ENCODE data around the gene VAV3. TPM values are rescaled to one million over a fixed set of nuclear protein-coding genes. Genes with fewer than 3 reads are reported as not detected.

VAV3 gene
- total RNA-seq, 1 experiment from 2014 or later, result not detected

DNA sequence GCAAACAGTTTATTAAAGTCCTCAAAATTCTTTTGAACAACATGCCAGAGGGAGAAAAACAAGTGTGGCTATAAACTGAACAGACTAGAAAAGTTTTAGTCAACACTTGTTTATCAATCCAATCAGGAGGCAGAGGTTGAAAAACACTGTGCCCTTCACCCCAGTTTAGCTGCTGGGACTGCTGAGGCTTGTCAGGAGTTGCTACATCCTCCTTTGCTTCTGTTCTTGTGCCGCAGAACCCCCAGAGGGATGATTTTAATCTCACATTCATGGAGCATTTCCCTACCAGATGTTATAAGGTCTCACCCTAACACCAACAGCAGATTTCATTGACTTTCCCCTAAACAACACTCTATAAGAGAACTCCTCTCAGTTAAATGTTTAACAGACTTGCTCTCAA is 321.2 kb downstream of the VAV3 start:
- no peak overlapping the region for H3K9ac ChIP-seq (ENCODE audit: low read length)
- H3K9me3 ChIP-seq (ENCODE audit: control insufficient read depth in 1 of 2, insufficient read depth in 1 of 2, low read depth in 1 of 2, low read length in 2 of 2), result no peaks in the 10 kb centered on the region; a peak in 1 of 4 replicates
- intact Hi-C loops (cut with micrococcal nuclease), result no loop called here
- H3K79me2 ChIP-seq (ENCODE audit: insufficient read depth, low read length), result no peaks in the 10 kb centered on the region
- RAD21 ChIA-PET (ENCODE audit: low non-redundant PET in 1 of 2, low total read pairs in 2 of 2, uncharacterized antibody in 2 of 2, unreplicated experiment in 2 of 2), result no interaction called here
- no TSS peak for BruUV-seq (replicated peaks)
- no peak overlapping the region for H3K4me2 ChIP-seq (ENCODE audit: low read length)
- CTCF ChIA-PET, result no interaction called here
- ATAC-seq (no peak), DNase-seq (ENCODE audit: low read depth, low spot score) (no peak)
- TF ChIP-seq CTCF (IDR thresholded peaks at IDR 0.05 in 2 of 3, conservative IDR thresholded peaks at IDR 0.05 in 1 of 3; ENCODE audit: borderline replicate concordance in 1 of 3, insufficient read depth in 1 of 3, low read depth in 2 of 3, low read length in 2 of 3), result no peak
- no peak for TF ChIP-seq POLR2A (IDR thresholded peaks at IDR 0.05; ENCODE audit: borderline replicate concordance, extremely low read depth, insufficient read depth, insufficient read length)
- no peak for TF ChIP-seq ZFX (IDR thresholded peaks at IDR 0.05)
- TF ChIP-seq EGR1 (IDR thresholded peaks at IDR 0.05; ENCODE audit: low read depth), result no peak
- TF ChIP-seq, protein P1, sequence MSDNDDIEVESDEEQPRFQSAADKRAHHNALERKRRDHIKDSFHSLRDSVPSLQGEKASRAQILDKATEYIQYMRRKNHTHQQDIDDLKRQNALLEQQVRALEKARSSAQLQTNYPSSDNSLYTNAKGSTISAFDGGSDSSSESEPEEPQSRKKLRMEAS (IDR thresholded peaks at IDR 0.05), result no peak
- no peak for TF ChIP-seq FOSL1 (IDR thresholded peaks at IDR 0.05; ENCODE audit: low read depth)
- no peak for TF ChIP-seq RAD21 (IDR thresholded peaks at IDR 0.05; ENCODE audit: low read depth)
- no peak for TF ChIP-seq POLR2AphosphoS5 (IDR thresholded peaks at IDR 0.05; ENCODE audit: low read depth, low read length)
- TF ChIP-seq CEBPB (IDR thresholded peaks at IDR 0.05; ENCODE audit: low read depth), result no peak
- no peak for TF ChIP-seq ELF1 (IDR thresholded peaks at IDR 0.05; ENCODE audit: borderline replicate concordance, low read depth)
- no peak for TF ChIP-seq CBX3 (IDR thresholded peaks at IDR 0.05; ENCODE audit: low read depth)
- TF ChIP-seq EZH2phosphoT487 (IDR thresholded peaks at IDR 0.05; ENCODE audit: borderline replicate concordance), result no peak
- TF ChIP-seq, protein P2, sequence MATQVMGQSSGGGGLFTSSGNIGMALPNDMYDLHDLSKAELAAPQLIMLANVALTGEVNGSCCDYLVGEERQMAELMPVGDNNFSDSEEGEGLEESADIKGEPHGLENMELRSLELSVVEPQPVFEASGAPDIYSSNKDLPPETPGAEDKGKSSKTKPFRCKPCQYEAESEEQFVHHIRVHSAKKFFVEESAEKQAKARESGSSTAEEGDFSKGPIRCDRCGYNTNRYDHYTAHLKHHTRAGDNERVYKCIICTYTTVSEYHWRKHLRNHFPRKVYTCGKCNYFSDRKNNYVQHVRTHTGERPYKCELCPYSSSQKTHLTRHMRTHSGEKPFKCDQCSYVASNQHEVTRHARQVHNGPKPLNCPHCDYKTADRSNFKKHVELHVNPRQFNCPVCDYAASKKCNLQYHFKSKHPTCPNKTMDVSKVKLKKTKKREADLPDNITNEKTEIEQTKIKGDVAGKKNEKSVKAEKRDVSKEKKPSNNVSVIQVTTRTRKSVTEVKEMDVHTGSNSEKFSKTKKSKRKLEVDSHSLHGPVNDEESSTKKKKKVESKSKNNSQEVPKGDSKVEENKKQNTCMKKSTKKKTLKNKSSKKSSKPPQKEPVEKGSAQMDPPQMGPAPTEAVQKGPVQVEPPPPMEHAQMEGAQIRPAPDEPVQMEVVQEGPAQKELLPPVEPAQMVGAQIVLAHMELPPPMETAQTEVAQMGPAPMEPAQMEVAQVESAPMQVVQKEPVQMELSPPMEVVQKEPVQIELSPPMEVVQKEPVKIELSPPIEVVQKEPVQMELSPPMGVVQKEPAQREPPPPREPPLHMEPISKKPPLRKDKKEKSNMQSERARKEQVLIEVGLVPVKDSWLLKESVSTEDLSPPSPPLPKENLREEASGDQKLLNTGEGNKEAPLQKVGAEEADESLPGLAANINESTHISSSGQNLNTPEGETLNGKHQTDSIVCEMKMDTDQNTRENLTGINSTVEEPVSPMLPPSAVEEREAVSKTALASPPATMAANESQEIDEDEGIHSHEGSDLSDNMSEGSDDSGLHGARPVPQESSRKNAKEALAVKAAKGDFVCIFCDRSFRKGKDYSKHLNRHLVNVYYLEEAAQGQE (IDR thresholded peaks at IDR 0.05; ENCODE audit: low read depth), result no peak
- TF ChIP-seq SIN3A (IDR thresholded peaks at IDR 0.05; ENCODE audit: low read depth), result no peak
- no peak for TF ChIP-seq ATF3 (IDR thresholded peaks at IDR 0.05)
- no peak for TF ChIP-seq YY1 (IDR thresholded peaks at IDR 0.05; ENCODE audit: extremely low read depth, insufficient replicate concordance, low read depth, low read length)
- no peak for TF ChIP-seq TCF7L2 (IDR thresholded peaks at IDR 0.05; ENCODE audit: borderline replicate concordance, extremely low read depth, insufficient read depth, insufficient read length)
- TF ChIP-seq SP1 (IDR thresholded peaks at IDR 0.05; ENCODE audit: low read depth), result no peak
- TF ChIP-seq ZBTB33 (IDR thresholded peaks at IDR 0.05; ENCODE audit: extremely low read depth, insufficient replicate concordance, low read length), result no peak
- TF ChIP-seq EZH2 (IDR thresholded peaks at IDR 0.05), result no peak
- H3K36me3 ChIP-seq (ENCODE audit: control insufficient read depth in 1 of 2, insufficient read depth in 2 of 2, low read length in 2 of 2), result no peaks in the 10 kb centered on the region
- no peaks in the 10 kb centered on the region for H4K20me1 ChIP-seq (ENCODE audit: insufficient read depth)
- H3K27ac ChIP-seq (ENCODE audit: low read depth, low read length), result no peak overlapping the region
- no peak overlapping the region for H3K4me3 ChIP-seq (replicated peaks in 1 of 2; ENCODE audit: low read depth in 1 of 2, low read length in 2 of 2)
- H3K27me3 ChIP-seq (ENCODE audit: insufficient read depth, low read length), result no peaks in the 10 kb centered on the region
- POLR2A ChIA-PET, result no interaction called here
- no peaks in the 10 kb centered on the region for H3K9me2 ChIP-seq (ENCODE audit: insufficient read depth)
- H2AFZ ChIP-seq (ENCODE audit: low read depth, low read length, poor library complexity, severe bottlenecking), result no peak overlapping the region
- no peaks in the 10 kb centered on the region for H3K4me1 ChIP-seq (ENCODE audit: control insufficient read depth in 1 of 2, insufficient read depth in 2 of 2, low read length in 2 of 2)
